HG02885 (cell line): ENCODE measurements around the gene TSC22D2.

Source experiments
- ATAC-seq: cut with Tn5 transposase; IDR thresholded peaks from one replicate; pipeline ENCODE4 v1.9.1; 2021; ENCODE audit warnings: mild to moderate bottlenecking; ENCODE audit not compliant: unreplicated experiment, poor library complexity

Gene TSC22D2

DNA sequence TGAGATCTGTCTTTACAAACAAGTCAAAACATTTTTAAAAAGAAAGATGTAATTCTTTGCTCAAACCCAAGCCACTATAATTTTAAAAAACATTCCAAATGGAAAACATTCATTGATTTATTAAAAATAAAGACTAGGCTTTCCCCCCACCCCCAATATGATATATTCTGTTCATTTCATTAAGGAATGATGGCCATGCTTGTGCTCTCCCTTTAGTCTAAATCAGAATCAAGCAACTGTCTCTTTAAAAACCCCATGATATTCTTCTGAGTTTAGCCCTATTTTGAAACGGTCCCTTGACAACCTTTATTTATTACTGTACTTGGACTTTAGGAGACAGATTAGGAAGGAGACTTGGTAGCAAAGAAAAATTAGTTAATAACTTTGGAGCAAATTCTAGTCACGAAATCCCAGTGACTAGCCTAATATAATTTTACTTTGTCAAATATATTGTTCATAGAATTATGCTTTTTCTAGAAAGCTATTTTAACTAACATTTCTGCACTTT lies 38.4 kb downstream of the TSC22D2 start:
- ATAC-seq: no peak

- ATAC-seq: no peak
Observed at GRCh38 chr3:150447084-150447483, 39.0 kb downstream of the TSC22D2 start.

- ATAC-seq: no peak
Observed at GRCh38 chr3:150447631-150448465, 39.8 kb downstream of the TSC22D2 start.

DNA sequence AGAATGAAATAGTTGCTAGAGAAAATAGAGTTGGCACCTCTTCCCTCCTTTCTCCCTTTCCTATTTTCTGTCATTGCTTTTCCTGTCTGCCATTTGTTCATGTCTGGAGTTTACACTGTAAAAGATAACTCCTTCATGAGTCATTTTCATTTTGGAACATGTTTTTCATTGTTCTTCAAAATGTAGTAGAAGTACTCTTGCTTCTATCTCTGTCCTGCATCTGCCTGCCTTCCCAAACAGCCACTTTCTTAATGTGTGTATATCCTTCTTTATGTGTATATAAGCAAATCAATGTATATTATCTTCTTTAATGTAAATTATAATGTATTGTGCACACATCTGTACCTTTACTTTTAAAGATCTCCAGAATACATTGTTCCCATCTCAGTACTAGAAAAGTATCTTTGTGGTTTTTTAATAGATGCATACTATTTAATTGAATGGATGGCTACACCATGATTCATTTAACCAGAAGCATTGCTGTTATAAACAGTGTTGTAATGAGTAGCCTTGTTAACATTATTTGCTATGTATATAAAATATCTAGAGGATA lies 41.1 kb downstream of the TSC22D2 start:
- ATAC-seq: no peak

DNA sequence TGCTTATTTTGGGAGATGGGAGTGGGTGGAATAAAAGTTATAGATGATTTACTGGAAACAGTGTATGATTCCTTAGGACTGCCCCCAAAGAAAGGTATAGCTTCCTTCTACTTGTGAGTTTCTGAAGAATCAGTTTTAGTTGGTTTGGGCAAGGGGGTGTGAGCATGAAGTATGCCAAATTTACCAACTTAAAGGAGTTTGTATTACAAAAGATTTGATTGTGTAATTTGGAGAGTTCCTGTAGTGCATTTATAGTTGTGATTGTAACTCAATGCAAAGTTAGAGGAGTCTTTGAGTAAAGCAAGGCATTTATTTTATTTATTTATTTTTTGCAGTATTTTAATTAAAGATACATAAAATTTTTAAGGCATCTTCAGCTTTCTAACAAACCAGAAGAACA lies 42.8 kb downstream of the TSC22D2 start:
- ATAC-seq: no peak

DNA sequence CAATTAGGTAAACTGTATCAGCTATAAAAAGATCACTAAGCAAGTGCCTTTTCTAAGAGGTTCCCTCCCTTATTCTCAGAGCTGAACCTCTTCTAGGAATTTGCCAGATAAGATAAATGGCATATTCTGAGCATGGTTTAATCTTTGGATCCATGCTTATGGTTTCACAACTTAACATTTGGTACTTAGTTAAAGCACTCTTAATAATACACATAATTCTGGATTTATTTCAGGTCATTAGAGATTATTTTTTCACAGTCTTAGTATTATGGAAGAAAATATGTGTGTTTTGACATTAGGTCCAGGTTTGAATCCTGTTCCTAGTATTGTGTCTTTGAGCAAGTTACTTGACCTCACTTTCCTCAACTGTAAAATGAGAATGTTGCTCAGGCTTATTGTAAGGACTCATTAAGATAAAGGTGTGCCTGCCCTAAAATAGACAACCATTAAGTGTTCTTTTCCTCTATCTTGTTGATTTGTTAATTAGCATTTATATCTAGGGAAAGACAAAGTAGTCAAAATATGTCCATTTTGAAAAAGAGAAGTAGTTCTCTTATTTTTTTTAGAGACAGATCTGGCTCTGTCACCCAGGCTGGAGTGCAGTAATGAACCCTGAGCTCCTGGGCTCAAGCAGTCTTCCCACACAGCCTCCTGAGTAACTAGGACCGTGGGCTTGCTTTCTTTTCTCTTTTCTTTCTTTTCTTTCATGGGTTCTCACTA lies 43.4 kb downstream of the TSC22D2 start:
- no peak for ATAC-seq

DNA sequence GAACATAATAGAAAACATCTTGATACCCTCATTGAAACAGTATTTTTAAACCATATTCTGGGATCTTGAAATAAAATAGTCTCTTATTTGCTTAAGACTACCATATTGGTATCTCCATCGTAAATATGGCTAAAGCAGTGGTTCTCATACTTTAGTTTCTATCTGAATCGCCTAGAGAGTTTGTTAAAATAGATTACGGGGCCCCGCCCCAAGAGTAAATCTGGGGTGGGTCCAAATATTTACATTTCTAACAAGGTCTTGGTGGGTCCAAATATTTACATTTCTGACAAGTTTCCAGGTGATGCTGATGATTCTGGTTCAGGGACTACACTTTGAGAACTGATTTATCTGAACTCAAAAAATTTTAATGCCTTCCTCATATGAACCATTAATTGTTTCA lies 45.3 kb downstream of the TSC22D2 start:
- ATAC-seq: no peak

- ATAC-seq: no peak
Observed at GRCh38 chr3:150454085-150454484, 46.0 kb downstream of the TSC22D2 start.

- no peak for ATAC-seq
Observed at GRCh38 chr3:150454622-150455021, 46.5 kb downstream of the TSC22D2 start.

DNA sequence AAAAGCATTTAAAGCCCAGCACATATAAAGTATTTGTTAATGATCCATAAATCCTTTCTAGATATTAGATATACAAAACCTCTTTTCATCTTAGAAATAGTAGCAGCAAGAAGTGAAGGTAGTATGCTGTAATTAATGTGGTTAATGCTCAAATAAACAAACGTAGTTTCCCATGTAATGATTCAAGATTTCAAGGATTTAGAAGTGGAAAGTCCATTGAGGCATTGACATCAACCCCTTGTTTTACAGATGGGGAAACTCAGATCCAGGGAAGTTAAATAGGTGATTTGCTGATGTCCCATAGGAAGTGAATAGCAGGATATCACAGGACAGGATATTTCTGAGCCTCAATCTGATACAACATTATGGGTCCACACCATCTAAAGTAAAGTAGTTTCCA lies 47.2 kb downstream of the TSC22D2 start:
- no peak for ATAC-seq

GRCh38 chr3:150458001-150458400 lies 49.9 kb downstream of the TSC22D2 start:
- no peak for ATAC-seq

- ATAC-seq: no peak
Observed at GRCh38 chr3:150460484-150460883, 52.4 kb downstream of the TSC22D2 start.

DNA sequence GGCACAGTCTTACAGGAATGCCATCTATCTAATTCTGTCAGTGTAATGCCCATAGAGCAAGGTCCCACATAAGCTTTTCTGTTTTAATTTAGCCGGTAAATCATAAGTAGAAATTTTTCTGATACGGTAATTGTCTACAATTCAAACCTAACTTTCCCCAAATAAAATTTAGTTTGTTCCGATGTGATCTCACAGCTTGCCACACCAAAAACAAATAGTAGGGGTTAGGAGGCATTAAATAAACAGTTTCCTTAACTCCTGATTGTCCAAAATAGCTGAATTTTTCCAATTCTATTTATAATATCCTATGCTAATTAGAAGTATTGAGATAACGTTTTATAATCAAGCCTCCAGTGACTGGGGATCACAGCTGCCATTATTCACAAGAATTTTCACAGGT lies 53.3 kb downstream of the TSC22D2 start:
- ATAC-seq: no peak

GRCh38 chr3:150462108-150462507 lies 54.0 kb downstream of the TSC22D2 start:
- no peak for ATAC-seq

- no peak for ATAC-seq
Observed at GRCh38 chr3:150464684-150465083, 56.6 kb downstream of the TSC22D2 start.

DNA sequence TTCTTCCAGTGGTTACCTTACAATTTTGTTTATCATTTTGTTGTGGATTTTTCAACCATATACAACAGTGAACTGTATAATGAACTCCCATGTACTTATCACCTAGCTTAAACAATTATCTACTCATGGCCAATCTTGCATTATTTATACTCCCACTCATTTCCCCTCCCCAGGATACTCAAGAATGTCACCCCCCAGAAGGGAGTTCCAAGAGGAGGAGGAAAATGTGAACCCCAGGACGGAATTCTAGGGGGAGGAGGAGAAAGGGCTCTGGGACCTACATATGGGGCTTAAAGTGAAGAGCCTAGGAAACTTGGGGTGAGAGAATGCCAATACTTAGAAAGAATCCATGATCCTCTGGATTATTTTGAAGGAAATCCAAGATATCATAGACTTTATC lies 59.3 kb downstream of the TSC22D2 start:
- ATAC-seq: no peak

DNA sequence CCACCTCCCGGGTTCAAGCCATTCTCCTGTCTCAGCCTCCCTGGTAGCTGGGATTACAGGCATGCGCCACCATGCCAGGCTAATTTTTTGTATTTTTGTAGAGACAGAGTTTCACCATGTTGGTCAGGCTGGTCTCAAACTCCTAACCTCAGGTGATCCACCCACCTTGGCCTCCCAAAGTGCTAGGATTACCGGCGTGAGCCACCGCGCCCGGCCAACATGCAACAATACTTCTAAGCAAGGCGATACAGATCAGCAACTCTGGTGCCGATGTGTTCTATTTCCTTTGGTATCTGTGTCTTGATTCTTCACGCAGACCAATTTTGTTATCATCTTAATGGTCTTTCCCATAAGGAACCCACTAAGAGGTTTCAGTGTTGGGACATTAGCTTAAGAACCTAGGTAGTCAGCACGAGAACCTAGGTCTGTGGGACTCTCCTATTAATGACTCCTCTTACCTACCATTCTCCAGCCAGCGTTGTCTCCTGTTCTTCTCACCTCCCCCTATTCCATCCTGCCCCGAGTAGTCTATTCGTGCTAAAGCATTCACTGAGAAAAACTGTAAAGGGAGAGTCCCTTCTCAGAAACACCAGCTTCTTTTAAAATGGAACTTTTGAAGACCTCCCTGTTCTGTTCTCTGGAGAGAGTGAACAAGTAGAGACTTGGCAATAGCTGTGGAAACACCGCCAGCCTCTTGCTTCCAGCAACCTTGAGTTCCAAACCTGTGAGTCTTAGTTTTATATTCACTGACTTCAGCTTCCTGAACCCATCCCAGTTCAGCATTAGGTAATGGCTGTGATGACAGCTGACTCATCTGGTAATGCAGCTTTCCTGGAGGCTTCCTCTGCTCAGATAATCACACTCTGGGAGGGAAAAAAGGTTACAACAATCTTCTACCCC lies 61.2 kb downstream of the TSC22D2 start:
- no peak for ATAC-seq

- ATAC-seq: no peak
Observed at GRCh38 chr3:150469931-150470740, 62.0 kb downstream of the TSC22D2 start.

DNA sequence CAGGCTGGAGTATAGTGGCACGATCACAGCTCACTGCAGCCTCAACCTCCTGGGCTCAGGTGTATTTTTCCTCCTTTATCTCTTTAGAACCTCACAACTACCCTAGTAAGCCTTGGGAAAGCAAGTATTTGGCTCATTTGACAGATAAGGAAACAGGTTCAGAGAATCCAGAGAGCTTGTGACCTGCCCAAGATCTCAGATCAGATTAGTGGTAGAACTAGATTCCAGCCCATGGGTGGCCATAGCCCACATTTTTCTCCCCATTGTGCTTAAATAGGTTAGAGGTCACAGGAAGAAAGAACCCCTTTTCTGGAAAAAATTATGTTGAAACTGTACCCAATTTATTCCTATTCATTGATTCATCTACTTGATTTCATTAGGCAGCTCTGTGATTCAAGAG lies 64.3 kb downstream of the TSC22D2 start:
- no peak for ATAC-seq
